ENCODE results near the gene VPS52.

DNA sequence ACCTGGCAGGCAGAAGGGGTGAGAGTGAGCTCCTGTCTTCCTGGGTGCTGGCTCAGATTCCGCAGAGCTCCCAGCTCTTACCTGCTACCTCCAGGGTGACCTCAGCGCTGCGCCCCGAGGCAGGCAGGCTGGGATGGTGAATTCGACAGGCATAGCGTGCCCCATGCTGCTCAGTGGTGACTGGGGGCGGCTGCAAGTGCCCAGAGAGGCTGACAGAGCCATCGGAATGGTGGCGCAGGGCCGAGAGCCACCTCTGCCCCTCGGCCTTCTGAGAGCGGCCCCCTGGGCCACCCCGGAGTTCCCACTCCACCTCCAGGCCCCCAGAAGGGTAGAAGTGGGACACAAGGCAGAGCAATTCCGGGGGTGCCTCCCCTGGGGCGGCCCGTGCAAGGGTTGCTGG is 32.5 kb upstream of the VPS52 start:
- TF ChIP-seq, protein P1, sequence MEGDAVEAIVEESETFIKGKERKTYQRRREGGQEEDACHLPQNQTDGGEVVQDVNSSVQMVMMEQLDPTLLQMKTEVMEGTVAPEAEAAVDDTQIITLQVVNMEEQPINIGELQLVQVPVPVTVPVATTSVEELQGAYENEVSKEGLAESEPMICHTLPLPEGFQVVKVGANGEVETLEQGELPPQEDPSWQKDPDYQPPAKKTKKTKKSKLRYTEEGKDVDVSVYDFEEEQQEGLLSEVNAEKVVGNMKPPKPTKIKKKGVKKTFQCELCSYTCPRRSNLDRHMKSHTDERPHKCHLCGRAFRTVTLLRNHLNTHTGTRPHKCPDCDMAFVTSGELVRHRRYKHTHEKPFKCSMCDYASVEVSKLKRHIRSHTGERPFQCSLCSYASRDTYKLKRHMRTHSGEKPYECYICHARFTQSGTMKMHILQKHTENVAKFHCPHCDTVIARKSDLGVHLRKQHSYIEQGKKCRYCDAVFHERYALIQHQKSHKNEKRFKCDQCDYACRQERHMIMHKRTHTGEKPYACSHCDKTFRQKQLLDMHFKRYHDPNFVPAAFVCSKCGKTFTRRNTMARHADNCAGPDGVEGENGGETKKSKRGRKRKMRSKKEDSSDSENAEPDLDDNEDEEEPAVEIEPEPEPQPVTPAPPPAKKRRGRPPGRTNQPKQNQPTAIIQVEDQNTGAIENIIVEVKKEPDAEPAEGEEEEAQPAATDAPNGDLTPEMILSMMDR (conservative IDR thresholded peaks at IDR 0.05; ENCODE audit: low read length), result no peak
- no peak for TF ChIP-seq EZH2phosphoT487 (IDR thresholded peaks at IDR 0.05; ENCODE audit: borderline replicate concordance, low read depth, low read length)
